SK-N-MC (cell line): Measurements from ENCODE around the gene COA8.

Experiments used
- EZH2 ChIP-seq: fragments of 200-600 bp; sonication (generic); IDR thresholded peaks from one replicate; pipeline ENCODE4 v1.6.1; 2017; ENCODE audit warnings: antibody characterized with exemption
- FOXP2 ChIP-seq: optimal IDR thresholded peaks from 2 replicates; pipeline ENCODE3; 2011; ENCODE audit warnings: mild to moderate bottlenecking, moderate library complexity; ENCODE audit not compliant: insufficient read depth; ENCODE audit errors: extremely low read length, control extremely low read depth
- POLR2AphosphoS5 ChIP-seq: IDR thresholded peaks from 2 replicates; pipeline ENCODE4 v1.6.1; 2012; ENCODE audit warnings: mild to moderate bottlenecking, low read depth, low read length, borderline replicate concordance

DNA sequence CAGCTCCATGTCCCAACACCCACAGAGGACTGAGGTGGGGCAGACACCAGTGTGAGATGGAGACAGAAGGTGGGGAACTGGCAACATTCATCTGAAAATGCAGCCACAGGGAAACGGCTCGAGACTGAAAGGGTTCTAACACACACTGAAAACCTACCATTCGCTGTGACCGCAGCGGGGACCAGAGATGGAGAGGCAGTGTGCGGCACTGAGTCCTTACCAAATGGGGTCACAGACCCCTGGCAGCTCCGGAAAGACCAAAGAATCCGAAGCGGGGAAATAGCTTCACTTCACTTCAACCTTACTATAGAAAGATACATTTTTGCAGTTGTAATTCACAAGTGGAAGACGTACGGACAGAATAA lies 9.9 kb upstream of the COA8 start:
- TF ChIP-seq EZH2 = no peak
- TF ChIP-seq POLR2AphosphoS5 = no peak
- no peak for TF ChIP-seq FOXP2
